PC-9 (cell line): ENCODE results near the gene MT1F.

Experiments
- EZH2 ChIP-seq: fragments of 200-600 bp; sonication (generic); IDR thresholded peaks from 2 replicates; pipeline ENCODE4 v1.8.0; 2017; ENCODE audit warnings: antibody characterized with exemption, low read depth
- TF ChIP-seq, protein P1 (sequence below): fragments of 200-600 bp; sonication (generic); conservative IDR thresholded peaks from 2 replicates; pipeline ENCODE4 v1.6.1; 2017; ENCODE audit warnings: mixed run types, antibody characterized with exemption, mild to moderate bottlenecking, moderate library complexity

DNA sequence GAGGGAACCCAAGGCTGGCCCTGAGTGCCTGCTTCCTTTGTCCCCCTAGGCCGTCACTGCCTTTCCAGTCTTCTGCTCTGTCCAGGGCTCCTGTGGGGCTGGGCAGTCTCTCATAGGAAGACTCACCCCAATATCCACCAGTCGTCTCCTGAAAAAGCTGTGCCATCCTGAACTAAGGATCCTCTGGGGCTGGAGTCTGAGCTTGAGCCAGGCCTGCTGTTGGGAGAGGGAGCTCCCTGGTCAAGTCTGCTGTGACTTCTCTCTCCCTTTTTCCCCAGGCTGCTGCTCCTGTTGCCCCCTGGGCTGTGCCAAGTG is 12.8 kb downstream of the MT1F start:
- TF ChIP-seq, protein P1, sequence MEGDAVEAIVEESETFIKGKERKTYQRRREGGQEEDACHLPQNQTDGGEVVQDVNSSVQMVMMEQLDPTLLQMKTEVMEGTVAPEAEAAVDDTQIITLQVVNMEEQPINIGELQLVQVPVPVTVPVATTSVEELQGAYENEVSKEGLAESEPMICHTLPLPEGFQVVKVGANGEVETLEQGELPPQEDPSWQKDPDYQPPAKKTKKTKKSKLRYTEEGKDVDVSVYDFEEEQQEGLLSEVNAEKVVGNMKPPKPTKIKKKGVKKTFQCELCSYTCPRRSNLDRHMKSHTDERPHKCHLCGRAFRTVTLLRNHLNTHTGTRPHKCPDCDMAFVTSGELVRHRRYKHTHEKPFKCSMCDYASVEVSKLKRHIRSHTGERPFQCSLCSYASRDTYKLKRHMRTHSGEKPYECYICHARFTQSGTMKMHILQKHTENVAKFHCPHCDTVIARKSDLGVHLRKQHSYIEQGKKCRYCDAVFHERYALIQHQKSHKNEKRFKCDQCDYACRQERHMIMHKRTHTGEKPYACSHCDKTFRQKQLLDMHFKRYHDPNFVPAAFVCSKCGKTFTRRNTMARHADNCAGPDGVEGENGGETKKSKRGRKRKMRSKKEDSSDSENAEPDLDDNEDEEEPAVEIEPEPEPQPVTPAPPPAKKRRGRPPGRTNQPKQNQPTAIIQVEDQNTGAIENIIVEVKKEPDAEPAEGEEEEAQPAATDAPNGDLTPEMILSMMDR = no peak
- no peak for TF ChIP-seq EZH2
